ENCODE data around the gene SERF2. TPM values are rescaled to one million over a fixed set of nuclear protein-coding genes. Genes with fewer than 3 reads are reported as not detected.
"Not testable (repeated sequence)": the region's sequence is repeated elsewhere in the genome, so short reads cannot be mapped to it uniquely, and the experiment has no call there.

SERF2 gene
- 100 to 1,000 TPM; 476 to 551 (median 526) TPM for total RNA-seq
- total RNA-seq (2013), result 541 TPM

GRCh38 chr15:43791993-43792760 lies at the start of gene SERF2:
Gene SERF2 (plus strand): TSS chr15:43792320. CDS start chr15:43792377, 57 bp downstream.
- intact Hi-C loops (cut with micrococcal nuclease), result loop anchor here (1.0 kb wide), 4 partner anchors 8 to 42 kb away; partner anchors contain the start of genes HYPK, MFAP1 and SERINC4
- H3K4me3 ChIP-seq (ENCODE audit: low read length), result peak within 1 kb of the TSS; percentile 99
- peak within 1 kb of the TSS; percentile 98 for H3K27ac ChIP-seq (ENCODE audit: low read length)
- DNase-seq (peak; percentile 99), ATAC-seq (peak; percentile 91 to 98 (median 92))
- under 1% methylated on average over 66 of the region's 66 CpGs for WGBS (ENCODE audit: insufficient coverage)
- Mint-ChIP-seq H3K4me1 (peaks cover 46 to 57% of the 10 kb centered on the region in 2 donors), H3K4me3 (peak within 1 kb of the TSS; percentile 97), H3K36me3 (no peaks in the 10 kb centered on the region), H3K9me3 (no peaks in the 10 kb centered on the region), H3K27ac (peak within 1 kb of the TSS; percentile 98 to 99), H3K27me3 (ENCODE audit: low read depth in 2 of 2) (no peaks in the 10 kb centered on the region)
- peaks cover 35% of the 10 kb centered on the region for H3K4me1 ChIP-seq (ENCODE audit: control insufficient read depth, insufficient read depth, low read length)
- H3K9me3 ChIP-seq (ENCODE audit: control insufficient read depth, insufficient read depth, low read length), result no peaks in the 10 kb centered on the region
- H3K27me3 ChIP-seq (ENCODE audit: control insufficient read depth, insufficient read depth, low read length), result no peaks in the 10 kb centered on the region
- no peak for TF ChIP-seq CTCF (IDR thresholded peaks at IDR 0.05)
- peaks cover 38% of the 10 kb centered on the region for H3K36me3 ChIP-seq (ENCODE audit: control insufficient read depth, insufficient read depth, low read length)

GRCh38 chr15:43746245-43746902 lies 45.7 kb upstream of the SERF2 start, which contains the start of gene PDIA3:
Gene PDIA3 (plus strand): TSS chr15:43746438. CDS start chr15:43746540, 102 bp downstream.
- intact Hi-C loops (cut with micrococcal nuclease); H3K36me3 Mint-ChIP-seq; H3K9me3 Mint-ChIP-seq; H3K27me3 ChIP-seq (ENCODE audit: control insufficient read depth, insufficient read depth, low read length); H3K9me3 ChIP-seq (ENCODE audit: control insufficient read depth, insufficient read depth, low read length); H3K27me3 Mint-ChIP-seq (ENCODE audit: low read depth in 2 of 2); H3K36me3 ChIP-seq (ENCODE audit: control insufficient read depth, insufficient read depth, low read length): not testable (repeated sequence)
- Mint-ChIP-seq H3K27ac (peak within 1 kb of the TSS; percentile 96 to 99), H3K4me3 (peak within 1 kb of the TSS; percentile 93), H3K4me1 (peaks cover 25 to 40% of the 10 kb centered on the region in 2 donors)
- peak; percentile 89 to 90 for DNase-seq
- H3K4me1 ChIP-seq (ENCODE audit: control insufficient read depth, insufficient read depth, low read length), result peaks cover 38% of the 10 kb centered on the region
- TF ChIP-seq CTCF (IDR thresholded peaks at IDR 0.05), result peak; percentile 17
- under 1% methylated on average over 84 of the region's 84 CpGs for WGBS (ENCODE audit: insufficient coverage)
- H3K4me3 ChIP-seq (ENCODE audit: low read length), result peak within 1 kb of the TSS; percentile 87
- H3K27ac ChIP-seq (ENCODE audit: low read length), result peak within 1 kb of the TSS; percentile 99
- ATAC-seq, result peak; percentile 77 to 91 (median 85)

GRCh38 chr15:43746903-43747309 lies 45.2 kb upstream of the SERF2 start:
- peak overlapping the region; percentile 99 for H3K27ac ChIP-seq (ENCODE audit: low read length)
- H3K27me3 ChIP-seq (ENCODE audit: control insufficient read depth, insufficient read depth, low read length); H3K36me3 Mint-ChIP-seq; H3K27me3 Mint-ChIP-seq (ENCODE audit: low read depth in 2 of 2); H3K9me3 ChIP-seq (ENCODE audit: control insufficient read depth, insufficient read depth, low read length); intact Hi-C loops (cut with micrococcal nuclease); H3K36me3 ChIP-seq (ENCODE audit: control insufficient read depth, insufficient read depth, low read length); H3K9me3 Mint-ChIP-seq: not testable (repeated sequence)
- H3K4me3 ChIP-seq (ENCODE audit: low read length), result peak overlapping the region; percentile 87
- DNase-seq, result peak in 1 of 2 donors; percentile 52
- peak; percentile 32 to 57 (median 38) for ATAC-seq
- H3K4me1 ChIP-seq (ENCODE audit: control insufficient read depth, insufficient read depth, low read length), result peaks cover 38% of the 10 kb centered on the region
- Mint-ChIP-seq H3K27ac (peak overlapping the region; percentile 96 to 99), H3K4me1 (peaks cover 30 to 43% of the 10 kb centered on the region in 2 donors), H3K4me3 (peak overlapping the region; percentile 93)
- WGBS (ENCODE audit: insufficient coverage), result 0% methylated on average over 10 of the region's 12 CpGs

- Histone ChIP-seq H3K4me3 (ENCODE audit: low read length) (no peak overlapping the region), H3K27ac (ENCODE audit: low read length) (peak overlapping the region; percentile 38), H3K9me3 (ENCODE audit: control insufficient read depth, insufficient read depth, low read length) (no peaks in the 10 kb centered on the region), H3K36me3 (ENCODE audit: control insufficient read depth, insufficient read depth, low read length) (peaks cover 7% of the 10 kb centered on the region), H3K4me1 (ENCODE audit: control insufficient read depth, insufficient read depth, low read length) (peaks cover 44% of the 10 kb centered on the region), H3K27me3 (ENCODE audit: control insufficient read depth, insufficient read depth, low read length) (no peaks in the 10 kb centered on the region)
- H3K27ac Mint-ChIP-seq, result peak overlapping the region; percentile 96 to 99
- H3K4me1 Mint-ChIP-seq, result peaks cover 42 to 58% of the 10 kb centered on the region in 2 donors
- H3K9me3 Mint-ChIP-seq, result no peaks in the 10 kb centered on the region
- 0% methylated on average over 1 of the region's 3 CpGs for WGBS (ENCODE audit: insufficient coverage)
- intact Hi-C loops (cut with micrococcal nuclease), result no loop called here
- no peaks in the 10 kb centered on the region for H3K27me3 Mint-ChIP-seq (ENCODE audit: low read depth in 2 of 2)
- peaks cover 6% of the 10 kb centered on the region for H3K36me3 Mint-ChIP-seq
- peak overlapping the region; percentile 93 for H3K4me3 Mint-ChIP-seq
- TF ChIP-seq CTCF (IDR thresholded peaks at IDR 0.05), result no peak
- peak in 1 of 2 donors; percentile 67 for DNase-seq
- ATAC-seq, result no peak
Observed at GRCh38 chr15:43748376-43748775, 43.7 kb upstream of the SERF2 start.
